ENCODE data around the gene S100PBP. TPM values are rescaled to one million over a fixed set of nuclear protein-coding genes. Genes with fewer than 3 reads are reported as not detected.

S100PBP gene
- total and polyA plus RNA-seq, 9 of the 15 experiments (the other 6 are each of a cell fraction or from before 2014, with no cell fraction given): 22.9 to 60.2 (median 32.9) TPM

DNA sequence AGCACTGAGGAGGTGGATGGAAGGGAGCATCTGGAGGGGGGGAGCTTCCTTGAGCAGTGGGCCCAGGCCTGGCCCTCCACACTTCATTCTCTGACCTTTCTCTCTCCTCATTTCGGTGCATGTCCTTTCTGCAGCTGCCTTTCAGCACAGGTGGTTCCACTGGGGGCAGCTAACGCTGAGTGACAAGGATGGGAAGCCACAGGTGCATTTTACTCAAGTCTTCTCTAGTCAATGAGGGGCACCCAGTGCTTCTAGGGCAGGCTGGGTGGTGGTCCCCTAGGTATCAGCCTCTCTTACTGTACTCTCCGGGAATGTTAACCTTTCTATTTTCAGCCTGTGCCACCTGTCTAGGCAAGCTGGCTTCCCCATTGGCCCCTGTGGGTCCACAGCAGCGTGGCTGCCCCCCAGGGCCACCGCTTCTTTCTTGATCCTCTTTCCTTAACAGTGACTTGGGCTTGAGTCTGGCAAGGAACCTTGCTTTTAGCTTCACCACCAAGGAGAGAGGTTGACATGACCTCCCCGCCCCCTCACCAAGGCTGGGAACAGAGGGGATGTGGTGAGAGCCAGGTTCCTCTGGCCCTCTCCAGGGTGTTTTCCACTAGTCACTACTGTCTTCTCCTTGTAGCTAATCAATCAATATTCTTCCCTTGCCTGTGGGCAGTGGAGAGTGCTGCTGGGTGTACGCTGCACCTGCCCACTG, 43.5 kb upstream of the S100PBP start (continued):
- TF ChIP-seq, protein P1, sequence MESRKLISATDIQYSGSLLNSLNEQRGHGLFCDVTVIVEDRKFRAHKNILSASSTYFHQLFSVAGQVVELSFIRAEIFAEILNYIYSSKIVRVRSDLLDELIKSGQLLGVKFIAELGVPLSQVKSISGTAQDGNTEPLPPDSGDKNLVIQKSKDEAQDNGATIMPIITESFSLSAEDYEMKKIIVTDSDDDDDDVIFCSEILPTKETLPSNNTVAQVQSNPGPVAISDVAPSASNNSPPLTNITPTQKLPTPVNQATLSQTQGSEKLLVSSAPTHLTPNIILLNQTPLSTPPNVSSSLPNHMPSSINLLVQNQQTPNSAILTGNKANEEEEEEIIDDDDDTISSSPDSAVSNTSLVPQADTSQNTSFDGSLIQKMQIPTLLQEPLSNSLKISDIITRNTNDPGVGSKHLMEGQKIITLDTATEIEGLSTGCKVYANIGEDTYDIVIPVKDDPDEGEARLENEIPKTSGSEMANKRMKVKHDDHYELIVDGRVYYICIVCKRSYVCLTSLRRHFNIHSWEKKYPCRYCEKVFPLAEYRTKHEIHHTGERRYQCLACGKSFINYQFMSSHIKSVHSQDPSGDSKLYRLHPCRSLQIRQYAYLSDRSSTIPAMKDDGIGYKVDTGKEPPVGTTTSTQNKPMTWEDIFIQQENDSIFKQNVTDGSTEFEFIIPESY (CRISPR knock-in tag; IDR thresholded peaks at IDR 0.05): no peak
- TF ChIP-seq TCFL5 (CRISPR knock-in tag; conservative IDR thresholded peaks at IDR 0.05) (0 out of 2 replicates have a peak, but pooled peaks have one; percentile 28), EGR1 (conservative IDR thresholded peaks at IDR 0.05) (peak; percentile 59), ZNF124 (CRISPR knock-in tag; IDR thresholded peaks at IDR 0.05) (no peak), SUPT5H (IDR thresholded peaks at IDR 0.05) (peak; percentile 73), ZNF644 (tag; IDR thresholded peaks at IDR 0.05; ENCODE audit: low read depth) (peak; percentile 46; the same call in 1 of the 2 replicates), ZNF3 (CRISPR knock-in tag; IDR thresholded peaks at IDR 0.05) (0 out of 2 replicates have a peak, but pooled peaks have one; percentile 12), ZNF347 (CRISPR knock-in tag; IDR thresholded peaks at IDR 0.05; ENCODE audit: low read depth) (no peak), ARHGAP35 (IDR thresholded peaks at IDR 0.05; ENCODE audit: partially characterized antibody) (peak; percentile 34), TRIM28 (IDR thresholded peaks at IDR 0.05) (no peak), ZNF695 (CRISPR knock-in tag; IDR thresholded peaks at IDR 0.05) (0 out of 2 replicates have a peak, but pooled peaks have one; percentile 5), ZNF780A (CRISPR knock-in tag; IDR thresholded peaks at IDR 0.05) (peak; percentile 61; the same call in 1 of the 2 replicates), POLR2A (conservative IDR thresholded peaks at IDR 0.05) (peak; percentile 80)
- TF ChIP-seq, protein P2, sequence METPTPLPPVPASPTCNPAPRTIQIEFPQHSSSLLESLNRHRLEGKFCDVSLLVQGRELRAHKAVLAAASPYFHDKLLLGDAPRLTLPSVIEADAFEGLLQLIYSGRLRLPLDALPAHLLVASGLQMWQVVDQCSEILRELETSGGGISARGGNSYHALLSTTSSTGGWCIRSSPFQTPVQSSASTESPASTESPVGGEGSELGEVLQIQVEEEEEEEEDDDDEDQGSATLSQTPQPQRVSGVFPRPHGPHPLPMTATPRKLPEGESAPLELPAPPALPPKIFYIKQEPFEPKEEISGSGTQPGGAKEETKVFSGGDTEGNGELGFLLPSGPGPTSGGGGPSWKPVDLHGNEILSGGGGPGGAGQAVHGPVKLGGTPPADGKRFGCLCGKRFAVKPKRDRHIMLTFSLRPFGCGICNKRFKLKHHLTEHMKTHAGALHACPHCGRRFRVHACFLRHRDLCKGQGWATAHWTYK (CRISPR knock-in tag; IDR thresholded peaks at IDR 0.05): 0 out of 2 replicates have a peak, but pooled peaks have one; percentile 23
- TF ChIP-seq, protein P3, sequence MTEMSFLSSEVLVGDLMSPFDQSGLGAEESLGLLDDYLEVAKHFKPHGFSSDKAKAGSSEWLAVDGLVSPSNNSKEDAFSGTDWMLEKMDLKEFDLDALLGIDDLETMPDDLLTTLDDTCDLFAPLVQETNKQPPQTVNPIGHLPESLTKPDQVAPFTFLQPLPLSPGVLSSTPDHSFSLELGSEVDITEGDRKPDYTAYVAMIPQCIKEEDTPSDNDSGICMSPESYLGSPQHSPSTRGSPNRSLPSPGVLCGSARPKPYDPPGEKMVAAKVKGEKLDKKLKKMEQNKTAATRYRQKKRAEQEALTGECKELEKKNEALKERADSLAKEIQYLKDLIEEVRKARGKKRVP (CRISPR knock-in tag; IDR thresholded peaks at IDR 0.05): peak; percentile 19; the same call in 1 of the 2 replicates
- TF ChIP-seq, protein P4, sequence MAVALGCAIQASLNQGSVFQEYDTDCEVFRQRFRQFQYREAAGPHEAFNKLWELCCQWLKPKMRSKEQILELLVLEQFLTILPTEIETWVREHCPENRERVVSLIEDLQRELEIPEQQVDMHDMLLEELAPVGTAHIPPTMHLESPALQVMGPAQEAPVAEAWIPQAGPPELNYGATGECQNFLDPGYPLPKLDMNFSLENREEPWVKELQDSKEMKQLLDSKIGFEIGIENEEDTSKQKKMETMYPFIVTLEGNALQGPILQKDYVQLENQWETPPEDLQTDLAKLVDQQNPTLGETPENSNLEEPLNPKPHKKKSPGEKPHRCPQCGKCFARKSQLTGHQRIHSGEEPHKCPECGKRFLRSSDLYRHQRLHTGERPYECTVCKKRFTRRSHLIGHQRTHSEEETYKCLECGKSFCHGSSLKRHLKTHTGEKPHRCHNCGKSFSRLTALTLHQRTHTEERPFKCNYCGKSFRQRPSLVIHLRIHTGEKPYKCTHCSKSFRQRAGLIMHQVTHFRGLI (CRISPR knock-in tag; IDR thresholded peaks at IDR 0.05): no peak
- TF ChIP-seq, protein P5, sequence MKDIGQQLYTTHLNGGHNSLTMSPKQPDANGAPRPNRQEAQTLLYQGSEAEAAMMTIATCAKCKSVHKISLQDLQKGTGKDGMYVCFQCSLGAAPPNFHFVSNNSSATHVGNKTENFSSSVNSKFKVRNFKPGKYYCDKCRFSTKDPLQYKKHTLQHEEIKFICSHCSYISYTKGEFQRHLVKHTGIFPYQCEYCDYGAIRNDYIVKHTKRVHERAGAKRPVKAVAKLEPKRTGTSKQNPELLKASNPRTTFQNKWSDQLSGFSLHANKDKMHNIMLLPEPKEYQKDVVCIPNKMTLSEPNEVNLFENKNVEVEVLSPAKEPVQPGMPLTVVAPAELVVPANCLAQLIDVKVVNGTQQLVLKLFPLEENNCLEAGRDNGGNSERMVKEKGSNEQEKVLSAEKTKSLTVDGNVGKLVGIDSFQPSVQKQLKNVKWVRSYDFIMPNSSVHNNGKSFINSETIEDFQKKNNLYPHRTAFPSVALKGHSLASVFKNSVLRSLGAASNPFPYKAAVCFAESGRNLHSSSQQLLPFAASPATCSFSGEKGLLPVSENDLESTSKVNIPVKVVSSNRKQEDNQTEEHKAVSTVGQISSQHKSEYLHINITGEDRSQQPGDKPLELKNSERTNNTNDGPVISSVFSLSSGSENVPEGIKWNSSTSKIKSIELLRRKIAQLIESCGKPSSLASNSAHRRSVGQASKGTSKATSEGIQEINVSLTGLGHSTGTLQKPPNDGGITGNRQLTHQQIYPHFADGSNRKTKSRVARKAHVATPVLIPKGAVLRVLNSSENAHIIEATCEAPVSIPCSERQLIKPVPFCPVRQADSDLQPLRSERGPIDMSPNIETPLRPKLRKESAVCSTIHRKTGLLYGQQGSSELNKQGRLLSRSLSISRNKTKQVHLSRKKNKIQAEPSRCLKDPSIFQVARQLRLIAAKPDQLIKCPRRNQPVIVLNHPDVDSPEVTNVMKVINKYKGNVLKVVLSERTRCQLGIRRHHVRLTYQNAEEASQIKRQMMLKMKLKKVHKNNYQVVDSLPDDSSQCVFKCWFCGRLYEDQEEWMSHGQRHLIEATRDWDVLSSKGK (CRISPR knock-in tag; IDR thresholded peaks at IDR 0.05): peak; percentile 70; the same call in 1 of the 2 replicates
- TF ChIP-seq, protein P6, sequence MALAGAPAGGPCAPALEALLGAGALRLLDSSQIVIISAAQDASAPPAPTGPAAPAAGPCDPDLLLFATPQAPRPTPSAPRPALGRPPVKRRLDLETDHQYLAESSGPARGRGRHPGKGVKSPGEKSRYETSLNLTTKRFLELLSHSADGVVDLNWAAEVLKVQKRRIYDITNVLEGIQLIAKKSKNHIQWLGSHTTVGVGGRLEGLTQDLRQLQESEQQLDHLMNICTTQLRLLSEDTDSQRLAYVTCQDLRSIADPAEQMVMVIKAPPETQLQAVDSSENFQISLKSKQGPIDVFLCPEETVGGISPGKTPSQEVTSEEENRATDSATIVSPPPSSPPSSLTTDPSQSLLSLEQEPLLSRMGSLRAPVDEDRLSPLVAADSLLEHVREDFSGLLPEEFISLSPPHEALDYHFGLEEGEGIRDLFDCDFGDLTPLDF (CRISPR knock-in tag; IDR thresholded peaks at IDR 0.05): no peak

Data from K562 (cell line).